ENCODE measurements around the gene PPARD. TPM values are rescaled to one million over a fixed set of nuclear protein-coding genes. Genes with fewer than 3 reads are reported as not detected.

Gene PPARD
- total and polyA plus RNA-seq, 2 of the 13 experiments (the other 11 are each of a cell fraction or from before 2014, with no cell fraction given): 6.1 to 13.3 TPM

DNA sequence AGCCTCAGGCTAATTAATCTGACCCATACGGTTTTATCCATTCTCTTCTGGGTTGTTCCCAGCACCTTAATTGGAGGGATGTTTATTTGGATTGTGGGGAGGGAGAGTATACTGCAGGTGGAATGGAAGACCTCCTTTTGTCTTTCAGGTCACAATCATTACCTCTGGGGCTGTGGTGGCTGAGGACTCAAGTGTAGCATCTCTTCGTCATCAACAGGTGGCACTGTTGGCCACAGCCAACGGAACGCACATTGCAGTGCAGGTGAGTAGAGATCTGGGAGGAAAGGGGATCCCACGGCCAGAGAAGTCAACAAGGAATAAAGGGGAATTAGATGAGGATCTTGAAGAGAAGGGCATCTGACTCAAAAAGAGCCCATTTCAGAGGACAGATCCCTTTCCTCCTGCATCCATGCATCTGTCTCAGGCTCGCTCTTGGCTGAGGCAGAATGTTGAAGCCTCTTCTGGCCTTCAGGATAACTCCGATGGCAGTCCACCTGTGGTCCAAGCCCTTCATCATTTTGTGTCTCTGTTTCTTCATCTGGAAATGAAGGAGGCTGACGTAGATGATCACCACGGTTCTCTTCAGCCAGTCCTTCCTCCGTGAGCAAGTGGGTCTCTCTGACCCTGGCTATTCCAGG is 47.9 kb upstream of the PPARD start (continued):
- TF ChIP-seq, protein P1, sequence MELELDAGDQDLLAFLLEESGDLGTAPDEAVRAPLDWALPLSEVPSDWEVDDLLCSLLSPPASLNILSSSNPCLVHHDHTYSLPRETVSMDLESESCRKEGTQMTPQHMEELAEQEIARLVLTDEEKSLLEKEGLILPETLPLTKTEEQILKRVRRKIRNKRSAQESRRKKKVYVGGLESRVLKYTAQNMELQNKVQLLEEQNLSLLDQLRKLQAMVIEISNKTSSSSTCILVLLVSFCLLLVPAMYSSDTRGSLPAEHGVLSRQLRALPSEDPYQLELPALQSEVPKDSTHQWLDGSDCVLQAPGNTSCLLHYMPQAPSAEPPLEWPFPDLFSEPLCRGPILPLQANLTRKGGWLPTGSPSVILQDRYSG (CRISPR knock-in tag; IDR thresholded peaks at IDR 0.05): no peak
- TF ChIP-seq ATF1 (CRISPR knock-in tag; IDR thresholded peaks at IDR 0.05) (no peak), ELF3 (CRISPR knock-in tag; IDR thresholded peaks at IDR 0.05) (0 out of 2 replicates have a peak, but pooled peaks have one; percentile 20), HNRNPLL (IDR thresholded peaks at IDR 0.05; ENCODE audit: low read depth, low read length, poor library complexity, severe bottlenecking) (no peak), SAP130 (CRISPR knock-in tag; IDR thresholded peaks at IDR 0.05; ENCODE audit: low read depth) (peak; percentile 52; the same call in 1 of the 2 replicates), HDAC2 (CRISPR knock-in tag; IDR thresholded peaks at IDR 0.05) (no peak), SP5 (CRISPR knock-in tag; IDR thresholded peaks at IDR 0.05; ENCODE audit: borderline replicate concordance, low read depth) (no peak), CHCHD3 (CRISPR knock-in tag; IDR thresholded peaks at IDR 0.05) (no peak), NR2C2 (CRISPR knock-in tag; IDR thresholded peaks at IDR 0.05; ENCODE audit: borderline replicate concordance) (no peak), SRY (CRISPR knock-in tag; IDR thresholded peaks at IDR 0.05) (no peak), ZNF263 (CRISPR knock-in tag; IDR thresholded peaks at IDR 0.05) (no peak)
- TF ChIP-seq, protein P2, sequence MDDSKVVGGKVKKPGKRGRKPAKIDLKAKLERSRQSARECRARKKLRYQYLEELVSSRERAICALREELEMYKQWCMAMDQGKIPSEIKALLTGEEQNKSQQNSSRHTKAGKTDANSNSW (CRISPR knock-in tag; IDR thresholded peaks at IDR 0.05; ENCODE audit: borderline replicate concordance): no peak
- TF ChIP-seq, protein P3, sequence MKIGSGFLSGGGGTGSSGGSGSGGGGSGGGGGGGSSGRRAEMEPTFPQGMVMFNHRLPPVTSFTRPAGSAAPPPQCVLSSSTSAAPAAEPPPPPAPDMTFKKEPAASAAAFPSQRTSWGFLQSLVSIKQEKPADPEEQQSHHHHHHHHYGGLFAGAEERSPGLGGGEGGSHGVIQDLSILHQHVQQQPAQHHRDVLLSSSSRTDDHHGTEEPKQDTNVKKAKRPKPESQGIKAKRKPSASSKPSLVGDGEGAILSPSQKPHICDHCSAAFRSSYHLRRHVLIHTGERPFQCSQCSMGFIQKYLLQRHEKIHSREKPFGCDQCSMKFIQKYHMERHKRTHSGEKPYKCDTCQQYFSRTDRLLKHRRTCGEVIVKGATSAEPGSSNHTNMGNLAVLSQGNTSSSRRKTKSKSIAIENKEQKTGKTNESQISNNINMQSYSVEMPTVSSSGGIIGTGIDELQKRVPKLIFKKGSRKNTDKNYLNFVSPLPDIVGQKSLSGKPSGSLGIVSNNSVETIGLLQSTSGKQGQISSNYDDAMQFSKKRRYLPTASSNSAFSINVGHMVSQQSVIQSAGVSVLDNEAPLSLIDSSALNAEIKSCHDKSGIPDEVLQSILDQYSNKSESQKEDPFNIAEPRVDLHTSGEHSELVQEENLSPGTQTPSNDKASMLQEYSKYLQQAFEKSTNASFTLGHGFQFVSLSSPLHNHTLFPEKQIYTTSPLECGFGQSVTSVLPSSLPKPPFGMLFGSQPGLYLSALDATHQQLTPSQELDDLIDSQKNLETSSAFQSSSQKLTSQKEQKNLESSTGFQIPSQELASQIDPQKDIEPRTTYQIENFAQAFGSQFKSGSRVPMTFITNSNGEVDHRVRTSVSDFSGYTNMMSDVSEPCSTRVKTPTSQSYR (CRISPR knock-in tag; IDR thresholded peaks at IDR 0.05; ENCODE audit: borderline replicate concordance): no peak
- TF ChIP-seq, protein P4, sequence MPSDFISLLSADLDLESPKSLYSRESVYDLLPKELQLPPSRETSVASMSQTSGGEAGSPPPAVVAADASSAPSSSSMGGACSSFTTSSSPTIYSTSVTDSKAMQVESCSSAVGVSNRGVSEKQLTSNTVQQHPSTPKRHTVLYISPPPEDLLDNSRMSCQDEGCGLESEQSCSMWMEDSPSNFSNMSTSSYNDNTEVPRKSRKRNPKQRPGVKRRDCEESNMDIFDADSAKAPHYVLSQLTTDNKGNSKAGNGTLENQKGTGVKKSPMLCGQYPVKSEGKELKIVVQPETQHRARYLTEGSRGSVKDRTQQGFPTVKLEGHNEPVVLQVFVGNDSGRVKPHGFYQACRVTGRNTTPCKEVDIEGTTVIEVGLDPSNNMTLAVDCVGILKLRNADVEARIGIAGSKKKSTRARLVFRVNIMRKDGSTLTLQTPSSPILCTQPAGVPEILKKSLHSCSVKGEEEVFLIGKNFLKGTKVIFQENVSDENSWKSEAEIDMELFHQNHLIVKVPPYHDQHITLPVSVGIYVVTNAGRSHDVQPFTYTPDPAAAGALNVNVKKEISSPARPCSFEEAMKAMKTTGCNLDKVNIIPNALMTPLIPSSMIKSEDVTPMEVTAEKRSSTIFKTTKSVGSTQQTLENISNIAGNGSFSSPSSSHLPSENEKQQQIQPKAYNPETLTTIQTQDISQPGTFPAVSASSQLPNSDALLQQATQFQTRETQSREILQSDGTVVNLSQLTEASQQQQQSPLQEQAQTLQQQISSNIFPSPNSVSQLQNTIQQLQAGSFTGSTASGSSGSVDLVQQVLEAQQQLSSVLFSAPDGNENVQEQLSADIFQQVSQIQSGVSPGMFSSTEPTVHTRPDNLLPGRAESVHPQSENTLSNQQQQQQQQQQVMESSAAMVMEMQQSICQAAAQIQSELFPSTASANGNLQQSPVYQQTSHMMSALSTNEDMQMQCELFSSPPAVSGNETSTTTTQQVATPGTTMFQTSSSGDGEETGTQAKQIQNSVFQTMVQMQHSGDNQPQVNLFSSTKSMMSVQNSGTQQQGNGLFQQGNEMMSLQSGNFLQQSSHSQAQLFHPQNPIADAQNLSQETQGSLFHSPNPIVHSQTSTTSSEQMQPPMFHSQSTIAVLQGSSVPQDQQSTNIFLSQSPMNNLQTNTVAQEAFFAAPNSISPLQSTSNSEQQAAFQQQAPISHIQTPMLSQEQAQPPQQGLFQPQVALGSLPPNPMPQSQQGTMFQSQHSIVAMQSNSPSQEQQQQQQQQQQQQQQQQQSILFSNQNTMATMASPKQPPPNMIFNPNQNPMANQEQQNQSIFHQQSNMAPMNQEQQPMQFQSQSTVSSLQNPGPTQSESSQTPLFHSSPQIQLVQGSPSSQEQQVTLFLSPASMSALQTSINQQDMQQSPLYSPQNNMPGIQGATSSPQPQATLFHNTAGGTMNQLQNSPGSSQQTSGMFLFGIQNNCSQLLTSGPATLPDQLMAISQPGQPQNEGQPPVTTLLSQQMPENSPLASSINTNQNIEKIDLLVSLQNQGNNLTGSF (CRISPR knock-in tag; IDR thresholded peaks at IDR 0.05): no peak
- TF ChIP-seq, protein P5, sequence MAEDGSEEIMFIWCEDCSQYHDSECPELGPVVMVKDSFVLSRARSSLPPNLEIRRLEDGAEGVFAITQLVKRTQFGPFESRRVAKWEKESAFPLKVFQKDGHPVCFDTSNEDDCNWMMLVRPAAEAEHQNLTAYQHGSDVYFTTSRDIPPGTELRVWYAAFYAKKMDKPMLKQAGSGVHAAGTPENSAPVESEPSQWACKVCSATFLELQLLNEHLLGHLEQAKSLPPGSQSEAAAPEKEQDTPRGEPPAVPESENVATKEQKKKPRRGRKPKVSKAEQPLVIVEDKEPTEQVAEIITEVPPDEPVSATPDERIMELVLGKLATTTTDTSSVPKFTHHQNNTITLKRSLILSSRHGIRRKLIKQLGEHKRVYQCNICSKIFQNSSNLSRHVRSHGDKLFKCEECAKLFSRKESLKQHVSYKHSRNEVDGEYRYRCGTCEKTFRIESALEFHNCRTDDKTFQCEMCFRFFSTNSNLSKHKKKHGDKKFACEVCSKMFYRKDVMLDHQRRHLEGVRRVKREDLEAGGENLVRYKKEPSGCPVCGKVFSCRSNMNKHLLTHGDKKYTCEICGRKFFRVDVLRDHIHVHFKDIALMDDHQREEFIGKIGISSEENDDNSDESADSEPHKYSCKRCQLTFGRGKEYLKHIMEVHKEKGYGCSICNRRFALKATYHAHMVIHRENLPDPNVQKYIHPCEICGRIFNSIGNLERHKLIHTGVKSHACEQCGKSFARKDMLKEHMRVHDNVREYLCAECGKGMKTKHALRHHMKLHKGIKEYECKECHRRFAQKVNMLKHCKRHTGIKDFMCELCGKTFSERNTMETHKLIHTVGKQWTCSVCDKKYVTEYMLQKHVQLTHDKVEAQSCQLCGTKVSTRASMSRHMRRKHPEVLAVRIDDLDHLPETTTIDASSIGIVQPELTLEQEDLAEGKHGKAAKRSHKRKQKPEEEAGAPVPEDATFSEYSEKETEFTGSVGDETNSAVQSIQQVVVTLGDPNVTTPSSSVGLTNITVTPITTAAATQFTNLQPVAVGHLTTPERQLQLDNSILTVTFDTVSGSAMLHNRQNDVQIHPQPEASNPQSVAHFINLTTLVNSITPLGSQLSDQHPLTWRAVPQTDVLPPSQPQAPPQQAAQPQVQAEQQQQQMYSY (CRISPR knock-in tag; IDR thresholded peaks at IDR 0.05): no peak

All from HepG2 (cell line).